Upper lobe of left lung (tissue), 4 donors: ENCODE results near the gene FOXJ1.

Source experiments
- CTCF ChIP-seq, 6 experiments: fragments of 450-650 bp in 4 of 6; fragments of 200-600 bp in 2 of 6; sonication (generic) in 2 of 6; IDR thresholded peaks; one replicate each; pipeline ENCODE4 v1.5.1; 2016 to 2019; ENCODE audit warnings: antibody characterized with exemption in 6 of 6
- EP300 ChIP-seq, 4 donors: sonication (generic); formaldehyde crosslinking; IDR thresholded peaks; one replicate each; pipeline ENCODE4 v1.5.1; 2017; ENCODE audit warnings: antibody characterized with exemption in 4 of 4, control low read depth in 2 of 4
- POLR2A ChIP-seq, 4 donors: fragments of 450-650 bp; IDR thresholded peaks; one replicate each; pipeline ENCODE4 v1.5.1; 2016 to 2017; ENCODE audit warnings: antibody characterized with exemption in 4 of 4, mild to moderate bottlenecking in 2 of 4
- POLR2AphosphoS5 ChIP-seq, 2 donors: sonication (generic); formaldehyde crosslinking; IDR thresholded peaks; one replicate each; pipeline ENCODE4 v1.5.1; 2017; ENCODE audit warnings: antibody characterized with exemption in 2 of 2

GRCh38 chr17:76111956-76112355 lies 29.1 kb downstream of the FOXJ1 start:
- TF ChIP-seq CTCF (IDR thresholded peaks at IDR 0.05) (no peak), POLR2A (IDR thresholded peaks at IDR 0.05) (no peak), POLR2AphosphoS5 (IDR thresholded peaks at IDR 0.05) (no peak), EP300 (IDR thresholded peaks at IDR 0.05) (no peak)
